ENCODE measurements around the gene CD52. TPM values are rescaled to one million over a fixed set of nuclear protein-coding genes. Genes with fewer than 3 reads are reported as not detected.

The CD52 gene
- total RNA-seq, 1 experiment from 2014 or later = not detected

DNA sequence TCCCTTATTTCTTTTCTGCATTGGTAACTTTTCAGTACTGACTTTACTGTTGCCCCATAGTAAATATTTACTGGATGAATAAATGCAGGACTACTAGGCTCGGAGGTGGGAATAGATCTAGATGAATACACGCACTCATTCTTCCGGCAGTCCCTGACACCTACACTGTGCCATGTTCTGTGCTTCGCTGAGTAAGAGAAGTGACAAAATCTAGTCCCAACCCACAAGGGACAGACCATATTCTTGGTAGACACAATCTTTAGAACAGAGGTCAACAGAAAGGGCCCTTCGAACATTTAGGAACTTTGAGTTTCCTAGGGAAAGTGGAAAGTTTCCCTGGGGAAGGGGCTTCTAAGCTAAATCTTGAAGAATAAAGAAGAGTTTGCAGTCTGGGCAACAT lies 3.3 kb upstream of the CD52 start:
- Histone ChIP-seq H3K27me3 (replicated peaks; ENCODE audit: insufficient read depth, low read depth, low read length, poor library complexity) (no peaks in the 10 kb centered on the region), H3K9me3 (ENCODE audit: low read depth, low read length, poor library complexity, severe bottlenecking) (no peaks in the 10 kb centered on the region), H3K4me1 (ENCODE audit: insufficient read depth, low read length, poor library complexity, severe bottlenecking) (no peaks in the 10 kb centered on the region), H3K4me3 (ENCODE audit: low read depth, low read length, poor library complexity, severe bottlenecking) (no peak overlapping the region), H3K27ac (ENCODE audit: low read depth, low read length, poor library complexity, severe bottlenecking) (no peak overlapping the region), H3K36me3 (ENCODE audit: insufficient read depth, low read length, poor library complexity, severe bottlenecking) (no peaks in the 10 kb centered on the region)
- BruUV-seq (replicated peaks) = no TSS peak
- TF ChIP-seq CTCF (conservative IDR thresholded peaks at IDR 0.05; ENCODE audit: low read depth, low read length) (no peak), EZH2 (IDR thresholded peaks at IDR 0.05; ENCODE audit: borderline replicate concordance, low read depth, low read length, poor library complexity, severe bottlenecking) (no peak)
- intact Hi-C loops (cut with micrococcal nuclease; ENCODE audit: unreplicated experiment) = no loop called here
- POLR2A ChIA-PET (ENCODE audit: low non-redundant PET) = no interaction called here
- CTCF ChIA-PET = no interaction called here
- no peak for DNase-seq (ENCODE audit: low spot score)

DNA sequence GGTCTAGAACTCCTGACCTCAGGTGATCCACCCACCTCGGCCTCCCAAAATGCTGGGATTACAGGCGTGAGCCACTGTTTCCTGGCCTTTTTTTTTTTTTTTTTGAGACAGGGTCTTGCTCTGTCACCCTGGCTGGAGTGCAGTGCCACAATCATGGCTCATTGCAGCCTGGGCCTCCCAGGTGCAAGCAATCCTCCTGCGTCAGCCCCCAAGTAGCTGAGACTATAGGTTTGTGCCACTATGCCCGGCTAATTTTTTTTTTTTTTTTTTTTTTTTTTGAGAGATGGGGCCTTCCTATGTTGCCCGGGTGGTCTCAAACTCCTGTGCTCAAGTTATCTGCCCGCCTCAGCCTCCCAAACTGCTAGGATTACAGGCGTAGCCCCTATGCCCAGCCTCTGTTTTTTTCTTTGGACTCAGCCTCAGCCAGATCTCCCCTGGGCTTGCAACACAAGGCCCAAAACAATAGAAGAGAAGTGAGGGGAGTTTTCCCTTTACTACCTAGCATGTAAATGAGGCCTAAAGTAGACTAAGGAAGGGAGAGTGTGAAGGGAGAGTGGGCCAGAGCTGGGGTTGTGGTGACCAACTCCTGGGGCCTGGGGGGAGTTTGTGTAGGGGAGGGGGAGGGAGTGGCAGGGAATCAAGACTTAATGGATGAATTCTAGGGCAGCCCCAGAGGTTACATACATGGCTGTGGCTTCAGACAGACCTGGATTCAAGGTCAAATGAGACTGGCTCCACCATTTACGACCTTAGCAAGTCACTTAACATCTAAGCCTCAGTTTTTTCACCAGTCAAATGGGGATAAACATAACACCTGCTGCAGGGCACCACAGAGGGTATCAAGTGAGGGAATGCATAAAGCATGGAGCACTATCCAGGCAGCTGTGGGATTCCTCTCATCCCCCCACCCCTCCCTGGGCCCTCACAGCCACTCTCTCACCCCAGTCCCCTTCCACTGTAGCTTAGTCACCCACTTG lies 1.6 kb upstream of the CD52 start:
- TF ChIP-seq EZH2 (IDR thresholded peaks at IDR 0.05; ENCODE audit: borderline replicate concordance, low read depth, low read length, poor library complexity, severe bottlenecking) (no peak), CTCF (conservative IDR thresholded peaks at IDR 0.05; ENCODE audit: low read depth, low read length) (no peak)
- no peaks in the 10 kb centered on the region for H3K4me1 ChIP-seq (ENCODE audit: insufficient read depth, low read length, poor library complexity, severe bottlenecking)
- no peak for DNase-seq (ENCODE audit: low spot score)
- H3K27me3 ChIP-seq (replicated peaks; ENCODE audit: insufficient read depth, low read depth, low read length, poor library complexity) = no peaks in the 10 kb centered on the region
- no peak overlapping the region for H3K4me3 ChIP-seq (ENCODE audit: low read depth, low read length, poor library complexity, severe bottlenecking)
- no peak overlapping the region for H3K27ac ChIP-seq (ENCODE audit: low read depth, low read length, poor library complexity, severe bottlenecking)
- BruUV-seq (replicated peaks) = no TSS peak
- CTCF ChIA-PET = no interaction called here
- intact Hi-C loops (cut with micrococcal nuclease; ENCODE audit: unreplicated experiment) = no loop called here
- no peaks in the 10 kb centered on the region for H3K9me3 ChIP-seq (ENCODE audit: low read depth, low read length, poor library complexity, severe bottlenecking)
- H3K36me3 ChIP-seq (ENCODE audit: insufficient read depth, low read length, poor library complexity, severe bottlenecking) = no peaks in the 10 kb centered on the region
- POLR2A ChIA-PET (ENCODE audit: low non-redundant PET) = no interaction called here

GRCh38 chr1:26317146-26317545 lies 612 bp upstream of the CD52 start:
- H3K4me3 ChIP-seq (ENCODE audit: low read depth, low read length, poor library complexity, severe bottlenecking) = no peak overlapping the region
- intact Hi-C loops (cut with micrococcal nuclease; ENCODE audit: unreplicated experiment) = no loop called here
- ChIA-PET CTCF (no interaction called here), POLR2A (ENCODE audit: low non-redundant PET) (no interaction called here)
- TF ChIP-seq EZH2 (IDR thresholded peaks at IDR 0.05; ENCODE audit: borderline replicate concordance, low read depth, low read length, poor library complexity, severe bottlenecking) = no peak
- TF ChIP-seq CTCF (conservative IDR thresholded peaks at IDR 0.05; ENCODE audit: low read depth, low read length) = no peak
- no TSS peak for BruUV-seq (replicated peaks)
- no peaks in the 10 kb centered on the region for H3K36me3 ChIP-seq (ENCODE audit: insufficient read depth, low read length, poor library complexity, severe bottlenecking)
- no peak overlapping the region for H3K27ac ChIP-seq (ENCODE audit: low read depth, low read length, poor library complexity, severe bottlenecking)
- DNase-seq (ENCODE audit: low spot score) = no peak
- no peaks in the 10 kb centered on the region for H3K27me3 ChIP-seq (replicated peaks; ENCODE audit: insufficient read depth, low read depth, low read length, poor library complexity)
- H3K4me1 ChIP-seq (ENCODE audit: insufficient read depth, low read length, poor library complexity, severe bottlenecking) = no peaks in the 10 kb centered on the region
- no peaks in the 10 kb centered on the region for H3K9me3 ChIP-seq (ENCODE audit: low read depth, low read length, poor library complexity, severe bottlenecking)

Measured in A673 (cell line).